HepG2 (cell line): ENCODE results near the gene CCDC120. TPM values are rescaled to one million over a fixed set of nuclear protein-coding genes. Genes with fewer than 3 reads are reported as not detected.
A peak's percentile ranks its signal among the peaks of the same experiment; 100 is the strongest.

Experiments
- ATAD3A ChIP-seq: sonication (generic); formaldehyde crosslinking; IDR thresholded peaks from 2 replicates; pipeline ENCODE4 v1.4.0; 2020; ENCODE audit warnings: missing genetic modification reagents
- JUNB ChIP-seq: sonication (generic); formaldehyde crosslinking; IDR thresholded peaks from 2 replicates; pipeline ENCODE4 v1.8.0; 2022; ENCODE audit warnings: missing genetic modification reagents, mild to moderate bottlenecking, borderline replicate concordance
- MBD4 ChIP-seq: IDR thresholded peaks from 2 replicates; pipeline ENCODE4 v1.6.1; 2012; ENCODE audit warnings: low read length, inconsistent platforms, borderline replicate concordance
- NFYC ChIP-seq: IDR thresholded peaks from 2 replicates; pipeline ENCODE4 v1.6.1; 2016; ENCODE audit warnings: missing genetic modification reagents, missing compliant biosample characterization
- SIX1 ChIP-seq: sonication (generic); formaldehyde crosslinking; IDR thresholded peaks from 2 replicates; pipeline ENCODE4 v1.4.0; 2020; ENCODE audit warnings: missing genetic modification reagents, borderline replicate concordance
- SP2 ChIP-seq: sonication (generic); formaldehyde crosslinking; IDR thresholded peaks from 2 replicates; pipeline ENCODE4 v1.5.1; 2020; ENCODE audit warnings: mild to moderate bottlenecking, missing genetic modification reagents
- THYN1 ChIP-seq: sonication (generic); formaldehyde crosslinking; IDR thresholded peaks from 2 replicates; pipeline ENCODE4 v1.8.1; 2023; ENCODE audit warnings: low read depth, mild to moderate bottlenecking, moderate library complexity, missing genetic modification reagents, borderline replicate concordance
- ZFP41 ChIP-seq: sonication (generic); formaldehyde crosslinking; IDR thresholded peaks from 2 replicates; pipeline ENCODE4 v1.4.0; 2020; ENCODE audit warnings: mild to moderate bottlenecking, missing genetic modification reagents, borderline replicate concordance
- ZNF333 ChIP-seq: sonication (generic); formaldehyde crosslinking; IDR thresholded peaks from 2 replicates; pipeline ENCODE4 v1.4.0; 2020; ENCODE audit warnings: mild to moderate bottlenecking, missing genetic modification reagents, borderline replicate concordance
- ZNF484 ChIP-seq: sonication (generic); formaldehyde crosslinking; IDR thresholded peaks from 2 replicates; pipeline ENCODE4 v1.5.1; 2020; ENCODE audit warnings: mild to moderate bottlenecking, low read depth, missing genetic modification reagents, borderline replicate concordance
- ZNF570 ChIP-seq: sonication (generic); formaldehyde crosslinking; IDR thresholded peaks from 2 replicates; pipeline ENCODE4 v1.4.0; 2020; ENCODE audit warnings: mild to moderate bottlenecking, missing genetic modification reagents, borderline replicate concordance
- polyA plus RNA-seq, 8 experiments: library from polyadenylated mRNA; depleted of rRNA in 3 of 8; stranded (reverse) in 7 of 8; unstranded in 1 of 8; fragments of >200 nt; fragmentation: Illumina TruSeq in 4 of 8; extraction: Trizol in 4 of 8; gene quantifications; 2 replicates each; pipeline versions ENCODE4 v1.2.1 to v1.2.3, GENCODE V29; 2011 to 2016; ENCODE audit warnings: low read depth in 4 of 8, missing spikeins in 1 of 8, mixed read lengths in 1 of 8; ENCODE audit not compliant: insufficient read depth in 1 of 8
- total RNA-seq, 5 experiments: library from RNA; depleted of rRNA; stranded (reverse); fragments of >200 nt; fragmentation: Illumina TruSeq; extraction: Trizol; gene quantifications; 2 replicates each; pipeline ENCODE4 v1.2.3, GENCODE V29; 2016; ENCODE audit warnings: low read depth in 1 of 5
- TF ChIP-seq, protein P1 (sequence below): IDR thresholded peaks from 2 replicates; pipeline ENCODE4 v1.6.1; 2012; ENCODE audit warnings: low read length, improper control_type of control experiment
- TF ChIP-seq, protein P2 (sequence below): sonication (generic); formaldehyde crosslinking; IDR thresholded peaks from 2 replicates; pipeline ENCODE4 v1.5.0; 2020; ENCODE audit warnings: missing genetic modification reagents, mild to moderate bottlenecking, borderline replicate concordance
- TF ChIP-seq, protein P3 (sequence below): sonication (generic); formaldehyde crosslinking; IDR thresholded peaks from 2 replicates; pipeline ENCODE4 v1.8.1; 2023; ENCODE audit warnings: mild to moderate bottlenecking, missing genetic modification reagents
- TF ChIP-seq, protein P4 (sequence below): sonication (generic); formaldehyde crosslinking; conservative IDR thresholded peaks from 2 replicates; pipeline ENCODE4 v1.4.0; 2020; ENCODE audit warnings: missing genetic modification reagents
- TF ChIP-seq, protein P5 (sequence below): sonication (generic); formaldehyde crosslinking; IDR thresholded peaks from 2 replicates; pipeline ENCODE4 v1.4.0; 2020; ENCODE audit warnings: low read depth, mild to moderate bottlenecking, missing genetic modification reagents

Gene CCDC120
- total and polyA plus RNA-seq, 2 of the 13 experiments (the other 11 are each of a cell fraction or from before 2014, with no cell fraction given) = 0.89 to 3.2 TPM

DNA sequence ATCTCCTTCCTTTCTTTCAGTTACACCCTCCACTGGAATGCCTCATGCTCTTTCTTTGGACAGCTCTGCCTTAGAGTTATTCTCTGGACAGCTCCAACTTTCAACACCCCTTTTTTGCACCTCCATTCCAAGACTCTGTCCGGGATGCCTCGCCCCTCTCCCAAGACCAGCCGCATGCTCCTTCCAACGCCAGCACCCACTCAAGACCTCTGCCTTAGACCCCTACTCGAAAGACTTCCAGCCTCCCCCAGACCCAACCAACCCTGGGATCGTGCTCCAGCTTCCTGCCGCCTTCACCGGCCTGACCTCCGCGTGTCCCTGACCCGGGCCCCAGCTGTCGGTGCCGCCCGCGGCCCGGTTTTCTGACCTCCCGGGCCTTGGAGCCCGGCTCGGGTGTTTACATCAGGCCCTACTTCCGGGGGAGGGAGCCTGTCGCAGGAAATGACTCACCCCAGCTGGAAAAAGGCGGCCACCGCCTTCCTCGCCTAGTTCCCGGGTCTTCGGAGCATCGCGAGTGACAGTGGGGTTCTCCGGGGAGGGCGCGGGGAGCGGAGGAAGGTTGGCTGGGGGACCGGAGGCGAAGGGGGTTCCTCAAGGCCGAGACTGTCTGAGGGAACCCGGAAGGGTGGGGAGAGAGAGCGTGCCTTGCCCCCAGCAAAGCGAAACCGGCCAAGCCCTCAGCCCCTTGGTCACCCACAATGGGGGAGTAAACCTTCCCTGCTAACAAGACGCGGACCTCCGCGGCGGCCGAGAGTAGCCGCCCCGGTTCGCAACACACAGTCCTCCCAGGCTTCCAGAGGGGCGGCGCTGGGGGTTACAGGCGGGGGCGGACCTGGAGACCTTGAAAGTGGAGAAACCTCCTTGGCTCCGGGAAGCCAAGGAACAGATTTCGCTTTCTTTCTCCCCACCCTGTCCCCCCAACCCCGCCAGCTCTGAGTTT is 21.0 kb downstream of the CCDC120 start, which contains the start of gene WDR45 (continued):
- TF ChIP-seq, protein P1, sequence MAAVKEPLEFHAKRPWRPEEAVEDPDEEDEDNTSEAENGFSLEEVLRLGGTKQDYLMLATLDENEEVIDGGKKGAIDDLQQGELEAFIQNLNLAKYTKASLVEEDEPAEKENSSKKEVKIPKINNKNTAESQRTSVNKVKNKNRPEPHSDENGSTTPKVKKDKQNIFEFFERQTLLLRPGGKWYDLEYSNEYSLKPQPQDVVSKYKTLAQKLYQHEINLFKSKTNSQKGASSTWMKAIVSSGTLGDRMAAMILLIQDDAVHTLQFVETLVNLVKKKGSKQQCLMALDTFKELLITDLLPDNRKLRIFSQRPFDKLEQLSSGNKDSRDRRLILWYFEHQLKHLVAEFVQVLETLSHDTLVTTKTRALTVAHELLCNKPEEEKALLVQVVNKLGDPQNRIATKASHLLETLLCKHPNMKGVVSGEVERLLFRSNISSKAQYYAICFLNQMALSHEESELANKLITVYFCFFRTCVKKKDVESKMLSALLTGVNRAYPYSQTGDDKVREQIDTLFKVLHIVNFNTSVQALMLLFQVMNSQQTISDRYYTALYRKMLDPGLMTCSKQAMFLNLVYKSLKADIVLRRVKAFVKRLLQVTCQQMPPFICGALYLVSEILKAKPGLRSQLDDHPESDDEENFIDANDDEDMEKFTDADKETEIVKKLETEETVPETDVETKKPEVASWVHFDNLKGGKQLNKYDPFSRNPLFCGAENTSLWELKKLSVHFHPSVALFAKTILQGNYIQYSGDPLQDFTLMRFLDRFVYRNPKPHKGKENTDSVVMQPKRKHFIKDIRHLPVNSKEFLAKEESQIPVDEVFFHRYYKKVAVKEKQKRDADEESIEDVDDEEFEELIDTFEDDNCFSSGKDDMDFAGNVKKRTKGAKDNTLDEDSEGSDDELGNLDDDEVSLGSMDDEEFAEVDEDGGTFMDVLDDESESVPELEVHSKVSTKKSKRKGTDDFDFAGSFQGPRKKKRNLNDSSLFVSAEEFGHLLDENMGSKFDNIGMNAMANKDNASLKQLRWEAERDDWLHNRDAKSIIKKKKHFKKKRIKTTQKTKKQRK = no peak
- TF ChIP-seq, protein P2, sequence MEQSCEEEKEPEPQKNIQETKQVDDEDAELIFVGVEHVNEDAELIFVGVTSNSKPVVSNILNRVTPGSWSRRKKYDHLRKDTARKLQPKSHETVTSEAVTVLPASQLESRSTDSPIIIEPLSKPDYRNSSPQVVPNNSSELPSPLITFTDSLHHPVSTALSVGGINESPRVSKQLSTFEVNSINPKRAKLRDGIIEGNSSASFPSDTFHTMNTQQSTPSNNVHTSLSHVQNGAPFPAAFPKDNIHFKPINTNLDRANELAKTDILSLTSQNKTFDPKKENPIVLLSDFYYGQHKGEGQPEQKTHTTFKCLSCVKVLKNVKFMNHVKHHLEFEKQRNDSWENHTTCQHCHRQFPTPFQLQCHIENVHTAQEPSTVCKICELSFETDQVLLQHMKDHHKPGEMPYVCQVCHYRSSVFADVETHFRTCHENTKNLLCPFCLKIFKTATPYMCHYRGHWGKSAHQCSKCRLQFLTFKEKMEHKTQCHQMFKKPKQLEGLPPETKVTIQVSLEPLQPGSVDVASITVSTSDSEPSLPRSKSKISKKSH (CRISPR knock-in tag) = 0 out of 2 replicates have a peak, but pooled peaks have one; percentile 62
- TF ChIP-seq ZFP41 (no peak), SP2 (CRISPR knock-in tag) (peak; percentile 61), SIX1 (CRISPR knock-in tag) (no peak), ATAD3A (CRISPR knock-in tag) (no peak), THYN1 (CRISPR knock-in tag) (no peak), MBD4 (no peak), ZNF570 (CRISPR knock-in tag) (no peak), JUNB (peak; percentile 70; the same call in 1 of the 2 replicates), ZNF333 (CRISPR knock-in tag) (peak; percentile 65; the same call in 1 of the 2 replicates), ZNF484 (CRISPR knock-in tag) (no peak), NFYC (CRISPR knock-in tag) (no peak)
- TF ChIP-seq, protein P3, sequence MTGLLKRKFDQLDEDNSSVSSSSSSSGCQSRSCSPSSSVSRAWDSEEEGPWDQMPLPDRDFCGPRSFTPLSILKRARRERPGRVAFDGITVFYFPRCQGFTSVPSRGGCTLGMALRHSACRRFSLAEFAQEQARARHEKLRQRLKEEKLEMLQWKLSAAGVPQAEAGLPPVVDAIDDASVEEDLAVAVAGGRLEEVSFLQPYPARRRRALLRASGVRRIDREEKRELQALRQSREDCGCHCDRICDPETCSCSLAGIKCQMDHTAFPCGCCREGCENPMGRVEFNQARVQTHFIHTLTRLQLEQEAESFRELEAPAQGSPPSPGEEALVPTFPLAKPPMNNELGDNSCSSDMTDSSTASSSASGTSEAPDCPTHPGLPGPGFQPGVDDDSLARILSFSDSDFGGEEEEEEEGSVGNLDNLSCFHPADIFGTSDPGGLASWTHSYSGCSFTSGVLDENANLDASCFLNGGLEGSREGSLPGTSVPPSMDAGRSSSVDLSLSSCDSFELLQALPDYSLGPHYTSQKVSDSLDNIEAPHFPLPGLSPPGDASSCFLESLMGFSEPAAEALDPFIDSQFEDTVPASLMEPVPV (CRISPR knock-in tag) = 0 out of 2 replicates have a peak, but pooled peaks have one; percentile 10
- TF ChIP-seq, protein P4, sequence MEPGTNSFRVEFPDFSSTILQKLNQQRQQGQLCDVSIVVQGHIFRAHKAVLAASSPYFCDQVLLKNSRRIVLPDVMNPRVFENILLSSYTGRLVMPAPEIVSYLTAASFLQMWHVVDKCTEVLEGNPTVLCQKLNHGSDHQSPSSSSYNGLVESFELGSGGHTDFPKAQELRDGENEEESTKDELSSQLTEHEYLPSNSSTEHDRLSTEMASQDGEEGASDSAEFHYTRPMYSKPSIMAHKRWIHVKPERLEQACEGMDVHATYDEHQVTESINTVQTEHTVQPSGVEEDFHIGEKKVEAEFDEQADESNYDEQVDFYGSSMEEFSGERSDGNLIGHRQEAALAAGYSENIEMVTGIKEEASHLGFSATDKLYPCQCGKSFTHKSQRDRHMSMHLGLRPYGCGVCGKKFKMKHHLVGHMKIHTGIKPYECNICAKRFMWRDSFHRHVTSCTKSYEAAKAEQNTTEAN (CRISPR knock-in tag) = peak; percentile 44; the same call in 1 of the 2 replicates
- TF ChIP-seq, protein P5, sequence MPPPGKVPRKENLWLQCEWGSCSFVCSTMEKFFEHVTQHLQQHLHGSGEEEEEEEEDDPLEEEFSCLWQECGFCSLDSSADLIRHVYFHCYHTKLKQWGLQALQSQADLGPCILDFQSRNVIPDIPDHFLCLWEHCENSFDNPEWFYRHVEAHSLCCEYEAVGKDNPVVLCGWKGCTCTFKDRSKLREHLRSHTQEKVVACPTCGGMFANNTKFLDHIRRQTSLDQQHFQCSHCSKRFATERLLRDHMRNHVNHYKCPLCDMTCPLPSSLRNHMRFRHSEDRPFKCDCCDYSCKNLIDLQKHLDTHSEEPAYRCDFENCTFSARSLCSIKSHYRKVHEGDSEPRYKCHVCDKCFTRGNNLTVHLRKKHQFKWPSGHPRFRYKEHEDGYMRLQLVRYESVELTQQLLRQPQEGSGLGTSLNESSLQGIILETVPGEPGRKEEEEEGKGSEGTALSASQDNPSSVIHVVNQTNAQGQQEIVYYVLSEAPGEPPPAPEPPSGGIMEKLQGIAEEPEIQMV (CRISPR knock-in tag) = no peak
